ENCODE data around the gene IGSF21. TPM values are rescaled to one million over a fixed set of nuclear protein-coding genes. Genes with fewer than 3 reads are reported as not detected.

IGSF21 gene
- polyA plus RNA-seq, 1 experiment, result not detected

GRCh38 chr1:18422076-18422777, 314.6 kb downstream of the IGSF21 start:
- CTCF ChIA-PET, result no interaction called here
- no peak for DNase-seq (ENCODE audit: low read depth, low spot score)
- POLR2A ChIA-PET, result no interaction called here

GRCh38 chr1:18422954-18423353, 315.4 kb downstream of the IGSF21 start:
- Histone ChIP-seq H3K27me3 (ENCODE audit: control insufficient read depth, insufficient read depth, low read length) (no peaks in the 10 kb centered on the region), H3K27ac (ENCODE audit: low read depth, low read length) (no peak overlapping the region), H3K4me3 (ENCODE audit: low read depth, low read length) (no peak overlapping the region), H3K9me3 (ENCODE audit: control insufficient read depth, insufficient read depth, low read length) (no peaks in the 10 kb centered on the region)
- ChIA-PET POLR2A (no interaction called here), CTCF (no interaction called here)
- no peak for DNase-seq (ENCODE audit: low read depth, low spot score)
- TF ChIP-seq CTCF (IDR thresholded peaks at IDR 0.05; ENCODE audit: low read depth, low read length), result no peak

More at GRCh38 chr1:18422076-18422777, 314.6 kb downstream of the IGSF21 start:
- Histone ChIP-seq H3K27ac (ENCODE audit: low read depth, low read length) (no peak overlapping the region), H3K4me3 (ENCODE audit: low read depth, low read length) (no peak overlapping the region), H3K27me3 (ENCODE audit: control insufficient read depth, insufficient read depth, low read length) (no peaks in the 10 kb centered on the region), H3K9me3 (ENCODE audit: control insufficient read depth, insufficient read depth, low read length) (no peaks in the 10 kb centered on the region)
- TF ChIP-seq CTCF (IDR thresholded peaks at IDR 0.05; ENCODE audit: low read depth, low read length), result no peak

- no peak for DNase-seq (ENCODE audit: low read depth, low spot score)
- POLR2A ChIA-PET, result no interaction called here
- Histone ChIP-seq H3K27ac (ENCODE audit: low read depth, low read length) (no peak overlapping the region), H3K27me3 (ENCODE audit: control insufficient read depth, insufficient read depth, low read length) (no peaks in the 10 kb centered on the region), H3K9me3 (ENCODE audit: control insufficient read depth, insufficient read depth, low read length) (no peaks in the 10 kb centered on the region), H3K4me3 (ENCODE audit: low read depth, low read length) (no peak overlapping the region)
- no peak for TF ChIP-seq CTCF (IDR thresholded peaks at IDR 0.05; ENCODE audit: low read depth, low read length)
- CTCF ChIA-PET, result no interaction called here
Measured at GRCh38 chr1:18426580-18426979, 319.0 kb downstream of the IGSF21 start.
